Esophagus squamous epithelium (tissue), 5 donors: Measurements from ENCODE around the gene SCN9A. TPM values are rescaled to one million over a fixed set of nuclear protein-coding genes. Genes with fewer than 3 reads are reported as not detected.

ENCODE experiments used
- DNase-seq: peaks from one replicate; lab custom pipeline; 2025; lab: John Stamatoyannopoulos, UW
- H3K27ac ChIP-seq, 4 donors: fragments of 200-600 bp; sonication (generic); one replicate each; pipeline ENCODE4 v1.5.1; 2016 to 2019; ENCODE audit warnings: mild to moderate bottlenecking in 1 of 4
- H3K27me3 ChIP-seq, 4 donors: fragments of 200-600 bp; sonication (generic); 1 replicate in 3 of 4; 2 replicates in 1 of 4; pipeline versions ENCODE4 v1.5.1 to v1.6.0; 2017 to 2021; ENCODE audit warnings: antibody characterized with exemption in 1 of 4
- H3K36me3 ChIP-seq, 3 donors: fragments of 200-600 bp; sonication (generic); one replicate each; pipeline ENCODE4 v1.5.1; 2016 to 2019
- H3K4me1 ChIP-seq, 3 donors: fragments of 200-600 bp; sonication (generic); one replicate each; pipeline ENCODE4 v1.5.1; 2017 to 2019
- H3K4me3 ChIP-seq, 4 donors: fragments of 200-600 bp; sonication (generic); 1 replicate in 3 of 4; 2 replicates in 1 of 4; pipeline ENCODE4 v1.5.1; 2016 to 2019; ENCODE audit warnings: mild to moderate bottlenecking in 2 of 4, moderate library complexity in 1 of 4
- H3K9me3 ChIP-seq, 3 donors: fragments of 200-600 bp; sonication (generic); one replicate each; pipeline ENCODE4 v1.5.1; 2016 to 2019
- POLR2A ChIP-seq, 4 donors: fragments of 450-650 bp; IDR thresholded peaks; one replicate each; pipeline ENCODE4 v1.6.1; 2017; ENCODE audit warnings: antibody characterized with exemption in 4 of 4, mild to moderate bottlenecking in 4 of 4, moderate library complexity in 3 of 4
- WGBS, 2 donors: methylation state at CpG; one replicate each; pipeline ENCODE4 v1.1.5; 2018; 5-methylcytosine and 5-hydroxymethylcytosine counted together
- intact Hi-C: fragments of 100-400 bp; cut with DNase I; formaldehyde crosslinking; loops from one replicate; pipeline ENCODE4 v1.15.0; 2022
- total RNA-seq, 4 donors: library from RNA; depleted of rRNA; stranded (reverse); fragments of >200 nt; gene quantifications; one replicate each; pipeline ENCODE4 v1.1.0, GENCODE V29; 2016
- TF ChIP-seq, protein P1 (sequence below), 6 experiments: fragments of 450-650 bp in 4 of 6; fragments of 200-600 bp in 2 of 6; sonication (generic) in 2 of 6; IDR thresholded peaks; one replicate each; pipeline ENCODE4 v1.5.1; 2016 to 2019; ENCODE audit warnings: antibody characterized with exemption in 6 of 6, mild to moderate bottlenecking in 4 of 6, moderate library complexity in 4 of 6
- donor health status: DM: yes; HTN: yes; CAD: no.

Gene SCN9A
- total RNA-seq, 4 donors from 2014 or later = 0.13 to 1.9 (median 0.77) TPM

DNA sequence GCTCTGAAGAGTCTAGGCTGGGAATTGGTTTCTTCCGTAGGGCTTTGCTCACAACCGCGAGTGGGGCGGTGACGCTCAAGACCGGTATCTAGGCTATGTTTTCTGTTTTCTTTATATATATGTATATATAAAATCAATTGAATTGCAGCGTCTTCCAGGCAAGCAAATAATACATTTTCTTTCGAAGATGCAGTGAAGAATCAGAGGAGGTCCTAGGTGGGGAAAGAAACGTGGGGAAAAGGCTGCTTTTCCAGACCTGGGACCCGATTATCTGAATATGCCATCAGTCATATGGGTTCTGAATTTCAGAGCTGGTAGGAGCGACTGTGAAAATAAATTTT, 714 bp upstream of the SCN9A start:
- Histone ChIP-seq H3K36me3 (no peaks in the 10 kb centered on the region), H3K4me3 (peak overlapping the region; percentile 36 to 72 (median 50)), H3K27ac (peak overlapping the region in 3 of 4 donors; percentile 14 to 43 (median 40)), H3K4me1 (peaks cover 5 to 21% (median 10%) of the 10 kb centered on the region in 3 donors), H3K27me3 (peaks cover 0 to 30% (median 0%) of the 10 kb centered on the region in 4 donors), H3K9me3 (no peaks in the 10 kb centered on the region)
- 8 to 11% methylated on average over 7 to 10 of the region's 11 CpGs for WGBS, 2 donors
- no peak for DNase-seq
- TF ChIP-seq POLR2A (IDR thresholded peaks at IDR 0.05) = no peak
- TF ChIP-seq, protein P1, sequence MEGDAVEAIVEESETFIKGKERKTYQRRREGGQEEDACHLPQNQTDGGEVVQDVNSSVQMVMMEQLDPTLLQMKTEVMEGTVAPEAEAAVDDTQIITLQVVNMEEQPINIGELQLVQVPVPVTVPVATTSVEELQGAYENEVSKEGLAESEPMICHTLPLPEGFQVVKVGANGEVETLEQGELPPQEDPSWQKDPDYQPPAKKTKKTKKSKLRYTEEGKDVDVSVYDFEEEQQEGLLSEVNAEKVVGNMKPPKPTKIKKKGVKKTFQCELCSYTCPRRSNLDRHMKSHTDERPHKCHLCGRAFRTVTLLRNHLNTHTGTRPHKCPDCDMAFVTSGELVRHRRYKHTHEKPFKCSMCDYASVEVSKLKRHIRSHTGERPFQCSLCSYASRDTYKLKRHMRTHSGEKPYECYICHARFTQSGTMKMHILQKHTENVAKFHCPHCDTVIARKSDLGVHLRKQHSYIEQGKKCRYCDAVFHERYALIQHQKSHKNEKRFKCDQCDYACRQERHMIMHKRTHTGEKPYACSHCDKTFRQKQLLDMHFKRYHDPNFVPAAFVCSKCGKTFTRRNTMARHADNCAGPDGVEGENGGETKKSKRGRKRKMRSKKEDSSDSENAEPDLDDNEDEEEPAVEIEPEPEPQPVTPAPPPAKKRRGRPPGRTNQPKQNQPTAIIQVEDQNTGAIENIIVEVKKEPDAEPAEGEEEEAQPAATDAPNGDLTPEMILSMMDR (IDR thresholded peaks at IDR 0.05) = no peak
- intact Hi-C loops = no loop called here

- 1 to 2% methylated on average over 13 to 14 of the region's 17 CpGs for WGBS, 2 donors
- no peak for DNase-seq
- TF ChIP-seq, protein P1 (IDR thresholded peaks at IDR 0.05) = no peak
- TF ChIP-seq POLR2A (IDR thresholded peaks at IDR 0.05) = no peak
- Histone ChIP-seq H3K27ac (peak overlapping the region in 2 of 4 donors; percentile 14 to 43), H3K9me3 (no peaks in the 10 kb centered on the region), H3K4me1 (peaks cover 5 to 21% (median 10%) of the 10 kb centered on the region in 3 donors), H3K36me3 (no peaks in the 10 kb centered on the region), H3K27me3 (peaks cover 0 to 30% (median 0%) of the 10 kb centered on the region in 4 donors), H3K4me3 (peak overlapping the region; percentile 36 to 72 (median 50))
- intact Hi-C loops = no loop called here
These were observed 479 bp downstream of the SCN9A start for GRCh38 chr2:166375195-166375735.

DNA sequence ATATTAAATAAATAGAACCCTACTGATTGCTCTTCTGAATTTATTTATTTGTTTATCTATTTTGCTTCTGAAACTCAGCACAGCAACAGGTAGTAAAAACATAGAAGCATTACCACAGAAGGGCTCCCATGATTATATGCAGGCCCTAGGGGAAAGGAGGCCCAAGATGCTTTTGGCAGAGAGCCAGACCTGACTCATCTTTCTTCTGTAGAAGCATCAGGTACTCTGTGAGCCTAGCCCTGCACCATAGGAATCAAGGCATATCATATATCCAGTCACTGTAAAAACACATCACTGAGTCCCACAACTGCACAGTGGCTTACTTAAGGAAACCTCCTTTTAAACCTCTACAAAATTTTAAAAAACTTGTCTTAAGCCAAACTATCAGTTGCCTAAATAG, 1.8 kb downstream of the SCN9A start:
- Histone ChIP-seq H3K9me3 (no peaks in the 10 kb centered on the region), H3K4me1 (peaks cover 5 to 21% (median 10%) of the 10 kb centered on the region in 3 donors)

DNA sequence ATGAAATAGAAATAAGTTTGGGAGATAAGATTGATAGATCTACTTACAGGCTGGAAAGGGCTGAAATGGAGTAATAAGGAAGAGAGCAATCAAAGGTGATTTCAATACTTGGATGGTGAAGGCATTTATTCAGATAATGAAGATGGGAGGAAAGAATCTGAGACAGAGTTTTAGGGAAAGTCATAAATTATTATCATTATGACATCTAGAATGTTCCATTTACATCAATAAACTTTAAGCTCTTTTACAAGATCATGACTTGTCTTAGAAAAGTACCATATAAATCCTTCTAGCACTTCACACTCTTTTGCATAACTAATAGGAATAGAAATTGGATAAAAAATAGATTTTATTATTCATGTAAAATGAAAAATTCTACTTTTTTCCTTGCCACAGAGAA, 2.2 kb downstream of the SCN9A start:
- Histone ChIP-seq H3K27me3 (peaks cover 0 to 30% (median 0%) of the 10 kb centered on the region in 4 donors), H3K4me1 (peaks cover 5 to 21% (median 10%) of the 10 kb centered on the region in 3 donors), H3K36me3 (no peaks in the 10 kb centered on the region), H3K27ac (no peak overlapping the region), H3K4me3 (no peak overlapping the region), H3K9me3 (no peaks in the 10 kb centered on the region)
- intact Hi-C loops = no loop called here
- no peak for TF ChIP-seq POLR2A (IDR thresholded peaks at IDR 0.05)
- TF ChIP-seq, protein P1 (IDR thresholded peaks at IDR 0.05) = no peak
- DNase-seq = no peak

More for the DNA sequence above, 1.8 kb downstream of the SCN9A start:
- no peak for TF ChIP-seq POLR2A (IDR thresholded peaks at IDR 0.05)
- TF ChIP-seq, protein P1 (IDR thresholded peaks at IDR 0.05) = no peak
- DNase-seq = no peak
- intact Hi-C loops = no loop called here
- H3K36me3 ChIP-seq = no peaks in the 10 kb centered on the region
- no peak overlapping the region for H3K4me3 ChIP-seq
- no peak overlapping the region for H3K27ac ChIP-seq
- peaks cover 0 to 30% (median 0%) of the 10 kb centered on the region in 4 donors for H3K27me3 ChIP-seq

GRCh38 chr2:166373105-166373504, 2.6 kb downstream of the SCN9A start:
- Histone ChIP-seq H3K27ac (no peak overlapping the region), H3K9me3 (no peaks in the 10 kb centered on the region), H3K4me3 (no peak overlapping the region), H3K27me3 (peaks cover 0 to 30% (median 0%) of the 10 kb centered on the region in 4 donors), H3K4me1 (peaks cover 5 to 21% (median 10%) of the 10 kb centered on the region in 3 donors), H3K36me3 (no peaks in the 10 kb centered on the region)
- 36 to 53% methylated on average over 2 of the region's 2 CpGs for WGBS, 2 donors
- TF ChIP-seq, protein P1 (IDR thresholded peaks at IDR 0.05) = no peak
- no peak for TF ChIP-seq POLR2A (IDR thresholded peaks at IDR 0.05)
- DNase-seq = no peak
- intact Hi-C loops = no loop called here
